ENCODE results near the gene RPL26. TPM values are rescaled to one million over a fixed set of nuclear protein-coding genes. Genes with fewer than 3 reads are reported as not detected.

RPL26 gene
- total RNA-seq: 1,742 TPM

GRCh38 chr17:8383143-8383822, at the start of gene RPL26:
Gene RPL26, minus strand, starts transcription at chr17:8383193. Its CDS starts 883 bp downstream, at chr17:8382310.
- ATAC-seq: peak; percentile 94

GRCh38 chr17:8430966-8431365, 48.0 kb upstream of the RPL26 start:
- peak; percentile 40 for ATAC-seq

GRCh38 chr17:8426802-8427201, 43.8 kb upstream of the RPL26 start:
- ATAC-seq: no peak

- ATAC-seq: peak; percentile 78
Observed at GRCh38 chr17:8426094-8426720, 43.2 kb upstream of the RPL26 start.

GRCh38 chr17:8421571-8421970, 38.6 kb upstream of the RPL26 start:
- ATAC-seq: peak; percentile 85

GRCh38 chr17:8420041-8420934, 37.3 kb upstream of the RPL26 start:
- ATAC-seq: peak; percentile 40

GRCh38 chr17:8419305-8419704, 36.3 kb upstream of the RPL26 start:
- ATAC-seq: no peak

GRCh38 chr17:8418471-8418870, 35.5 kb upstream of the RPL26 start:
- no peak for ATAC-seq

- ATAC-seq: peak; percentile 64
Observed at GRCh38 chr17:8417806-8418205, 34.8 kb upstream of the RPL26 start.

- ATAC-seq: no peak
Observed at GRCh38 chr17:8413938-8414337, 30.9 kb upstream of the RPL26 start.

- ATAC-seq: no peak
Observed at GRCh38 chr17:8413328-8413727, 30.3 kb upstream of the RPL26 start.

- no peak for ATAC-seq
Observed at GRCh38 chr17:8412089-8412488, 29.1 kb upstream of the RPL26 start.

- ATAC-seq: no peak
Observed at GRCh38 chr17:8410883-8411238, 27.9 kb upstream of the RPL26 start.

GRCh38 chr17:8409966-8410882, 27.2 kb upstream of the RPL26 start:
- peak; percentile 79 for ATAC-seq

GRCh38 chr17:8408371-8408770, 25.4 kb upstream of the RPL26 start:
- ATAC-seq: peak; percentile 86

- ATAC-seq: no peak
Observed at GRCh38 chr17:8406174-8406573, 23.2 kb upstream of the RPL26 start.

- no peak for ATAC-seq
Observed at GRCh38 chr17:8405499-8406016, 22.6 kb upstream of the RPL26 start.

GRCh38 chr17:8402921-8403536, 20.0 kb upstream of the RPL26 start:
- ATAC-seq: no peak

GRCh38 chr17:8401107-8401506, 18.1 kb upstream of the RPL26 start:
- no peak for ATAC-seq

GRCh38 chr17:8398980-8399379, 16.0 kb upstream of the RPL26 start:
- no peak for ATAC-seq

- ATAC-seq: peak; percentile 70
Observed at GRCh38 chr17:8397636-8398035, 14.6 kb upstream of the RPL26 start, which contains the start of gene RNF222. Gene RNF222, minus strand, starts transcription at chr17:8397827. Its CDS starts 4,366 bp downstream, at chr17:8393461.
